Non-pigmented ciliary epithelial cell (primary cell): ENCODE data around the gene FITM2.
"Not testable (repeated sequence)": the region's sequence is repeated elsewhere in the genome, so short reads cannot be mapped to it uniquely, and the experiment has no call there.

Experiments
- DNase-seq: peaks from one replicate; pipeline ENCODE4 v3.0.0-alpha.2; 2010; ENCODE audit warnings: low read depth

The FITM2 gene

DNA sequence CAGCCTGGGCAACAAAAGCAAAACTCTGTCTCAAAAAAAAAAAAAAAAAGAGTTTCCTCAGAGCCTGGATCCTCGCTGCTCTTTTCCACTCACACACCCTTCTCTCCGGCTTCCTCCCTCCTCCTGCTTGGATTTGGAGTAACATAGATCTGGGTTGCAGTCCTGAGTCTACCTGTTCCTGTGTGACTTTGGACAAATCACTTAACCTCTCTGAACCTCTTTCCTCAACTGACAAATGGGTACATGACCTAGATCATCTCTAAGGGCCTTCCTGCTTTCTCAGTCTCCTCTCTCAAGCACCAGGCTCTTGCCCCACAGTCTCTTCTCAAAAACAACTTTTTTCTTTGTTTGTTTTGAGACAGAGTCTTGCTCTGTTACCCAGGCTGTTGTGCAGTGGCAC is 20.2 kb upstream of the FITM2 start:
- no peak for DNase-seq

DNA sequence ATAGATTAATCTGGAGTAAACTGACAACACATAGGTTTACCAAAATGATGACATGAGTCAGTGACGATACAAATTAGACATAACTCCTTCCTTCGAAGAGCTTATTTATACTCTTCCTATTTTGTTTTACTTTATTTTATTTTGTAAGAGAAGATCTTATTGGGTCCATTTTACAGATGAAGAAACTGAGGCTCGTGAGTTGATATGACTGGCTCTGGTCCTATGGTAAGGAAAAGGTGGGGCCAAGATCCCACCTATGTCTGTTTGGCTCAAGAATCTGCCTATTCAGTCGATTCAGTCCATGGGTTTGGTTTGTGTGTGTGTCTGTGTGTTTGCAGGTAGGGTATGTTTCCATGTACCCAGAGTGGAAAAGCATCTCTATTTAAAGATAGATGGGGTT is 17.4 kb upstream of the FITM2 start:
- no peak for DNase-seq

DNA sequence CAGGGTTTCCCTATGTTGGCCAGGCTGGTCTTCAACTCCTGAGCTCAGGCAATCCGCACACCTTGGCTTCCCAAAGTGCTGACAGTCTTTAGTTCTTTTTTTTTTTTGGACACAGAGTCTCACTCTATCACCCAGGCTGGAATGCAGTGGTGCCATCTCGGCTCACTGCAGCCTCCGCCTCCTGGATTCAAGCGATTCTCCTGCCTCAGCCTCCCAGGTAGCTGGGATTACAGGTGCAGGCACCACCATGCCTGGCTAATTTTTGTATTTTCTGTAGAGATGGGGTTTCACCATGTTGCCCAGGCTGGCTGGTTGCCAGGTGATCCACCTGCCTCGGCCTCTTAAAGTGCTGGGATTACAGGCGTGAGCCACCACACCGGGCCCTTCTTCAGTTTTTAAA is 16.7 kb upstream of the FITM2 start:
- not testable (repeated sequence) for DNase-seq

DNA sequence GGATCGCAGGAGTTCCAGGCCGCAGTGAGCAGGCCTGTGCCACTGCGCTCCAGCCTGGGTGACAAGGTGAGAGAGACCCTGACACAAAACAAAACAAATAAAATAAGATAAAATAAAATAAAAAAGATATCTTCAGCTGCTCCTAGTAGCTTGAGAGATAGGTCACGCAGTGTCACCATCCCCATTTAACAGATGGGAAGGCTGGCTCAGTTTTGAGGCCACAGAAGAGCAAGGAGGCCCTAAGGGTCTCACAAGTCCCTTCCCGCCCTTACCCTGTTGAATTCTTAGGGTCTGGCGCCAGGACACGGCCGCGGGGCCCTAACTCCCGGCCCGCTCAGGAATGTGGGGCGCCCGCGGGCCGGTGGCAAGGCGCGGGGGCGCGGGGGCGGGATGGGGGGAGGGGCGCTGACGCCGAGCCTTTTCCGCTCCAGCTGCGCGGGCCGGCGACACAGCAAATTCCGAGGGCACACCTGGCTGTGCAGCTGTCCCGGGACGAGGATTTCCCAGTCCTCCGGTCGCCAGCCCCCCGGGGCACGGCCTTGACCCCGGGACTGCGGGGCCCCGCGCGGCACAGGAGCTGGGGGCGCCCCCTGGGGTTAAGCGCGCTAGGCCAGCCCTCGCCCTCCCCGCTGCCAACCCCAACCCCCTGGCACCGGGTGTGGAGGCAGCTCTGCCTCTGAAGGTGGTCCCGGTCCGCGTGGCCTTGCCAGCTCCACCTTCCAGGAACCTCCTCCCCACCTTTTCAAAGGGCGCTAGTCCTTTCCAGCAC is 15.6 kb upstream of the FITM2 start:
- no peak for DNase-seq

DNA sequence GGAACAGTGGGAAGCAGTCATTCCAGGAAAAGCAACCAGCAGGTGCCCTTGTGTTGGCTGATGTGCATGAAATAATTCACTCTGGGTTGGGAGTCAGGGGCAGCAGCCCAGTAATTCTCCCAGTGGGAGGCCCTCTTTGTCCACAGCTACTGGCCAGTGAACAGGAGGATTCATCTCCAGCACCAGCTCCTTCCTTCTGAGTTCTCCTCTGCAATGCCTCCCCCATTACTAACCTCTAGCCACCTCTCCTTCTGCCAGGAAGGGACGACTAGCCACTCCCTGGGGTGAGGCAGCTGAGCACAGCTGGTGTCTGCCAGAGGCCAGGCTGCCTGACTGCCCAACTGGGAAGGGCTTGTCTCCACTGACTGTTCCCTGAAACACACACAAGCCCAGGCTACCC is 13.3 kb upstream of the FITM2 start:
- no peak for DNase-seq

DNA sequence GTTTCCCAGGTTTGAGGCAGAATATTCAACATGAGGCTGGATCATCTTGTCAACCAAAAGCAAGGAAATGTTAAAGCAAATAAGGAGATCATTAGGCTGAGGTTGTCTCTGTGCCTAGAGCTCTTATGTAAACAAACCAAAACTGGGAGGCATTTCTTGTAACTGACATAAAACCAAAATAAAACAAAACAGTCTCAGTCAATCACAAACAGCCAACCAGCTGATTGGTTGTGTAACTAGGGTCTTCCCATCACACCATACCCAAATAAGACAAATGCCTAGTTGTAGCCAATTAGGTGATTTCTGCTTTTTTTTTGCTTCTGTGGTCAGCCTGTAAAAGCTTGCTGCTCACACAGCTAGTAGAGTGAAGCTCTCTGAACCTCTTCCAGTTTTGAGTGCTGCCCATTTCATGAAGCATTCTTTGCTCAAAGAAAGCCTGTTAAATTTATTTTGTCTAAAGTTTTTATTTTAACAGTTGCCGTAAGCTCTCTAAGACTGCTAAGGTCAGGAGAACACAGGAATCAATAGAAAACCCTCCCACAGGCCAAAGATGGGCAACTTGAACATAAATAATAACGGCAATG is 8.9 kb upstream of the FITM2 start:
- no peak for DNase-seq

DNA sequence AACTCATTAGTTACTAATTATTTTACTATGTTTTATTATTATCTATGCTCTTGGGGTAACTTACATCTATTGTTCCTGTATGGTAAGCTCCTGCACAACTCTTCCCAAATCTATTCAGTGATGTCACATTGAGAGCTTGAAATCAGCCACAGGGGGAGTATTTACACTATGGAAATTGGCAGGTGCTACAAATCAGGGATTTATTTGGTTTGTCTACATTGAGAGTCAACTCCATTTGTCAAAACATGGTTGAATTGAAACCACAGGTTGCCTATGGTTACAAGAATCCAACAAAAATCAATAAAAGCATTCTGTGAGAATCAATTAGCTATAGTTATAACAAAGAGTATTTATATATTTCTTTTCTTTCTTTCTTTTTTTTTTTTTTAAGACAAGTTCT is 3.9 kb upstream of the FITM2 start:
- DNase-seq = no peak

DNA sequence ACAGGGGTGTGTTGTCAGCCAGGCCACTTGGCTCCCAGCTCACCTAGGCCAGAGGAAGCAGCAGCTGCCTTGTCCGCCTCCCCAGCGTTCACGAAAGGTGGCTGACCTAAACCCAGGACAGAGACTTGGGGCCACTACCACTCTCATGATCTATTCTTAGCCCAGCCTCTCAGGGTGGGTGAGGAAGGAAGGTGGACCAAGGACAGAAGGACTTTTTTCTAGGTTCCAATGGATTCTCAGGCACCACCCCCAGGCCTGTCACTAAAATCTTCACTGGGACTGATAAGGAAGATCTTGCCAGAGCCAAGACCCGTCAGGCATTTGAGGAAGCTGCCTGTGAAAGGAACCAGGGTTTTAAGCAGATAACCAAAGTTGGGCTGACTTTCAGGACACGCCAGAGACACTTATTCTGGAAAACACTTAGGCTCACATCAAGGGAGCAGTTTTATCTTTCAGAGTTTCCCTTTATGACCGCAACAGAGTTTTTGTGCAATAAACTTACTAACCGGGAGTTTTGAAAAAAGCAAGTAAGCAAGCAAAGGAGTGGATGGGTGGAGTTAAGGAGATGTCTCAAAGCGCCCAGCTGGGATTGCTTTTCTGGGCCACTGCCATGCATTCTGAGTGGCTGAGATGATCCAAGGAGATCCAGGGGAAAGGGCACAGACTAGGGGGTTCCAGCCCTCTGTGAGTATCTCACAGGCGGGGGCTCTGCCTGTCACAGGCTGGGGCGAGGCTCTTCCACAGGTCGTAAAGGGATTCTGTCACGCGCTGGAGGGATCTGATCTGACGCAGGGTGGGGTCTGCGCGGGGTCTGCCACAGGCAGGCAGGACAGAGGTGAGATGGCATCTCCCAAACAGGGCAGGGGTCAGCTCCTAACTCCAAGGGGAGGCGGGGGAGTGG is 989 bp downstream of the FITM2 start:
- no peak for DNase-seq

DNA sequence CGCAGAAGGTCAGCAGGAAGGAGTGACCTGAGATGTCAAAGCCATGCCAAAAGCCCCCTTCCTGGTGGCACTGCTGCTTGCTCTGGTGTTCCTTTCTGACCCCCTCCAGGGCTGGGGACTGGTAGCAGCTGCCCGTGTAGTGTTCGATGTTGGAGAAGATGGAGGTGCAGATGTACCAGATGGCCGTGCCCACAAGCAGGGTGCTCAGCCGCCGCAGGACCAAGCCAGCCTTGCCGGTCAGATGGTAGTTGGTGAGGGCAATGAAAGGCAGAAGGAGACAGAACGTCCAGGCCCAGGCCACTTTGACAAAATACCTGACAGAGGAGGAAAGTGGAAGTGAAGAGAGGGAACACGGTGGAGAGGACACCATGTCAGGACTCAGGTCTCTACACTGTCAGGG is 4.1 kb downstream of the FITM2 start:
- DNase-seq = no peak

DNA sequence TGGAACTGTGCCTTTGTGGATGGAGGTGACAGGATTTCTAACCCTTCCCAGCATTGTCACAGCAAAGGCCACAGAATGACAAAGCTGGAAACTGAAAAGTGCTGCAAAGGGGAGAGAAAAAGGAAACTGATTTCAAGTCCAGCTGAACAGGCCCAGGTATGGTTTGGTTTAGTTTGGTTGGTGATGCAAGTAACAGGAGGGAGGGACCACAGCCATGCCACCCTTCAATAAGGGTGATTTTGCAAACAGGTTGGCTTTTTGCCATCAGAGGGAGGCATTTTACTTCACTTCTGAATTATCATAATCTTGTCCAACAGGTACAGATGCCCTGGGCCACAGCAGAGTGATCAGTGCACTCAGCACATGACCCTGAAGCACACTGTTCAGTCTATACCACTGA is 6.6 kb downstream of the FITM2 start:
- DNase-seq = no peak

DNA sequence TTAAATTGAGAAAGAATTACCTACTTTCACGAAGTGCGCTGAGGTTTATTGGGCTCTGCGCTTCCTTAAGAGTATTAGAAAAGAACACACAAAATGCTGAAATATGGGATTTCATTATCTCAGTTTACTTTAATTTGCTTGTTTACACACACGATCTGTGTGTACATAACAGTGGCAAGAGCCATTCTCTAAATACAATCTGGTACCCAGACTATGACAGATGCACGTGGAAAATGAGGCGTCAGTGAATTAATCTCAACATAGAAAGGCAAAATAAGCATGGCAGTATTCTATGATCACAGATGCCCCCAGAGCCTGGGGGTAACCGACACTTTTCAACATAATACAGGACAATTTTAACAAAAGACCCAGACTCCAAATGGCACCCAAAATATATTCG is 8.3 kb downstream of the FITM2 start:
- DNase-seq = no peak

DNA sequence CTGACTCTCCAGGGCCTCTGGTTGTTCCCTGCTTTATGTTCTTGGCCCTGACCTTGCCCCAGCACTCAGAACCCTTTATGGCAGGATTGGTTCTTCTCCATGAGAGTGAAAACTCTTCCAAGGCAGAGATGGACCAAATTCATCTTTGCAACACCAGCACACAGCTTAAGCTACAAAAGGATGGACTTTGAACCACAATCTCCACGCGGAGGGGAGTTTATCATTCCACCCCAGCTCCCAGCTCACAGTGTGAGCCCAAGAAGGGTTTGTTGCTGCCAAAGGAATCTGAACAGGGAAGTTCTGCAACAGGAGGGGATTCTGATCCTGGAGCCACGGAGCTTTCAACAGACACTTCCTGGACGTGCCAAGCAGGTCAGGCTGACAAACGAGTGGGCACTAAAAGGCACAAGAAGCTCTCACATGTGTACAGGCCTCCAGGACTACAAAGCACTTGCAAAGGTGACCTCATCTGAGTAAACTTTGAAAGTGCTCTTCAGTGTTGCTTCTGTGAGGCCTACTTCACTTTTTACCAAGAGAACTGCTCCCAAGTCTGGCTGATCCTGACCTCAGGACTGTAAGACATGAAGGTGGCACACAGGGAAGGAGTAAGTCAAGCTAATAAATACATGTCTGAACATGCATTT is 8.9 kb downstream of the FITM2 start:
- no peak for DNase-seq

DNA sequence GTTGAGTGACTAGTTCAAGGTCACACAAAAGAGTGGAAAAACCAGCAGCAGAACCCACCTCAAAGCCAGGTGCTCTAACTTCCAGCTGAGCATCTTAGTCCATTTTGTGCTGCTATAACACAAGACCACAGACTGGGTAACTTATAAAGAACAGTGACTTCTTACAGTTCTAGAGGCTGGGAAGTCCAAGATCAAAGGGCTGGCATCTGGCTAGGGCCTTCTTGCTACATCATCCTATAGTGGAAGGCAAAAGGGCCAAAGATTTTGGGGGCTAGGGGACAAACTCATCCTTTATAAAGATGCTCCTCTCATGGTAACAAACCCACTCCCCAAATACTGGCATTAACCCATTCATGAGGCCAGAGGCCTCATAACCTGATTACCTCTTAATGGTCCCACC is 9.7 kb downstream of the FITM2 start:
- no peak for DNase-seq

DNA sequence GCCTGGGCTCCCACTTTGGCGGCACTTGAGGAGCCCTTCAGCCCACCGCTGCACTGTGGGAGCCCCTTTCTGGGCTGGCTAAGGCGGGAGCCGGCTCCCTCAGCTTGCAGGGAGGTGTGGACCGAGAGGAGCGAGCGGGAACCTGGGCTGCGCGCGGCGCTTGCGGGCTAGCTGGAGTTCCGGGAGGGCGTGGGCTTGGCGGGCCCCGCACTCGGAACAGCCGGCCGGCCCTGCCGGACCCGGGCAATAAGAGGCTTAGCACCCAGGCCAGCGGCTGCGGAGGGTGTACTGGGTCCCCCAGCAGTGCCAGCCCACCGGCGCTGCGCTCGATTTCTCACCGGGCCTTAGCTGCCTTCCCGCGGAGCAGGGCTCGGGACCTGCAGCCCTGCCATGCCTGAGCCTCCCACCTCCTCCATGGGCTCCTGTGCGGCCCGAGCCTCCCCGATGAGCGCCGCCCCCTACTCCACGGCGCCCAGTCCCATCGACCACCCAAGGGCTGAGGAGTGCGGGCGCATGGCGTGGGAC is 11.9 kb downstream of the FITM2 start:
- DNase-seq = not testable (repeated sequence)

DNA sequence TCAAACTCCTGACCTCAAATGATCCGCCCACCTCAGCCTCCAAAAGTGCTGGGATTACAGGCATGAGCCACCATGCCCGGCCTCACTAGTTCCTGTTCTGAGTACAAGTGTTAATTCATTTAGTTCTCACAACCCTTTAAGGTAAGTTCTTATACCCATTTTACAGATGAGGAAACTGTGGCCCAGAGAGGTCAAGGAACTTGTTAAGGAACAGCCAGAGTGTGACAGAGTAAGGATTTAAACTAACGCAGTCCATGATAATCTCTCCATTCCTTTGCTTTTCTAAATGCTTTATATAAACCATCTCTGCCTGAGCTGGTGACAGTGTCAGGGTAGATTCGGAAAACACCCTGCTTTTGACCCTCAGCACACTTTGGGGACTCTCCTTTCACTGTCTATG is 13.3 kb downstream of the FITM2 start:
- DNase-seq = no peak

DNA sequence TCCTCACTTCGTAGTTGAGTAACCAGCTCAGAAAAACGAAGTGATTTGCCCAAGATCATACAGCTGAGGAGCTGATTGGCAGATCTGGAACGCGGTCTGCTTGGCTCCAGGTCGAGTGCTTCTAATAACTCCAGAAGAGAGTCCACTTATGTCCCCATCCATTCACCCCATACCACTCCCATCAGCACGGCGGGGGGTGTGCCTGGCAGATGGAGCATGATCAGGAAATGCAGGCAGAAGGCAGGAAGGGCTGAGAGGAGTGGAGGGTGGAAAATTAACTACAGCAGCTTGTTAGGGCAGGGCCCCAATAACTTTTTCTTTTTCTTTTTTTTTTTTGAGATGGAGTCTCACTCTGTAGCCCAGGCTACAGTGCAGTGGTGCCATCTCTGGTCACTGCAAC is 15.0 kb downstream of the FITM2 start:
- DNase-seq = no peak

DNA sequence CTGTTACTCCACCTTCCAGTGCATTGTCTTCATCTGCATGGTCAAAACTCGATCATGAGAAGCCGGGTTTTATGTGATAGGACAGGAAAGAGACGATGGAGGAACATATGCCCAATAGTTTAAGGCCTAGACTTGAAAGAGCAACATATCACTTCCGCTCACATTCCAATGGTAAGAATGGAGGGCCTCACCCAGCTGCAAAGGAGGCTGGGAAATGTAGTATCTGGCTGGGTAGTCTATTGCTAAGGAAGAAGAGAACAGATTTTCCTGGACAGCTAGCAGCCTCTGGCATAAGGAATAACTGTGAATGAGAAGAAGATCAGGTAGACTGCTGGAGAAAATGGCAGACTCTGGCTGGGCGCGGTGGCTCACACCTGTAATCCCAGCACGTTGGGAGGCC is 19.2 kb downstream of the FITM2 start:
- no peak for DNase-seq

DNA sequence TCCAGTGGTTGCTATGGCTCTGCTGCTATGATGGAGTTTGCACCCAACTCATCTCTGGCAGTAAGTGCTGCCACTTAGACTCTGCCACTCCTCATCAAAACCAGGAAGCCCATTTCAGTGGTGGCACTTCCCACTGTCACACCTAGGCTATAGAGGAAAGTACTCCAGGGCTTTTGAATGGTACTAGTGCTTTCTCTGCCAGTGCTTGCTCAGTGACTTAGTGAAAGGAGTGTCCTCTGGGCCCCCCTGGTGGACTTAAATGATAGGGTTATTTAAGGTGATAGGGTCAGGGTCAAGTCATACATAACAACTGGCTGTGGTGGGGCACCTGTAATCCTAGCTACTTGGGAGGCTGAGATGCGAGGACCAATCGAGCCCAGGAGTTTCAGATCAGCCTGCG is 22.8 kb downstream of the FITM2 start:
- DNase-seq = no peak

DNA sequence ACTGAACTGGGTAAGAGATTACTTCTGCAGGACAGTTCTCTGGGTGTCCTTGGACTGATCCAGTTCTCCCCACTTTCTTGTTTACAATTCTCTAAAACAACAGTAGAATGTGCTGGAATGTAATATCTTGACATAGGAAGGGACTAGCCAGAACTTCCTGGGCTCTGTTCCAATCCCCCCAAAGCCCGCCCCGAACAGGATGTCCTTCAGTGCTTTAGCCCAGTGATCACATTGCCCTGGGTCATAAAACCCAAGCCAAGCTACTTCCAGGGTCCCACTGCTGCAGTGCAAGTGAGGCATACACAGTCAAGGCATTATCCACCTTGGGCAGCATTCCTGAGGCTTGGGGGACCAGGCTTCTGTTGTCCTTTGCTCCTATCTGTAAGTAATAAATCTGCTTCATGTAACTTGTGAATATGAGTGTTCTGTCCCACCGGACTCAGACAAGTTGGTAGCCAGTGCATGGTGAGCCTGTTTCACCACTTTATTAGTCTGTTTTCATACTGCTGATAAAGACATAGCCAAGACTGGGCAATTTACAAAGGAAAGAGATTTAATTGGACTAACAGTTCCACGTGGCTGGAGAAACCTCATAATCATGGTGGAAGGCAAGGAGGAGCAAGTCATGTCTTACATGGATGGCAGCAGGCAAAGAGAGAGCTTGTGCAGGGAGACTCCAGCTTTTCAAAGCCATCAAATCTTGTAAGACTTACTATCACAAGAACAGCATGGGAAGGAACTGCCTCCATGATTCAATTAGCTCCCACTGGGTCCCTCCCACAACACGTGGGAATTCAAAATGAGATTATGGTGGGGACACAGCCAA is 23.5 kb downstream of the FITM2 start:
- no peak for DNase-seq

DNA sequence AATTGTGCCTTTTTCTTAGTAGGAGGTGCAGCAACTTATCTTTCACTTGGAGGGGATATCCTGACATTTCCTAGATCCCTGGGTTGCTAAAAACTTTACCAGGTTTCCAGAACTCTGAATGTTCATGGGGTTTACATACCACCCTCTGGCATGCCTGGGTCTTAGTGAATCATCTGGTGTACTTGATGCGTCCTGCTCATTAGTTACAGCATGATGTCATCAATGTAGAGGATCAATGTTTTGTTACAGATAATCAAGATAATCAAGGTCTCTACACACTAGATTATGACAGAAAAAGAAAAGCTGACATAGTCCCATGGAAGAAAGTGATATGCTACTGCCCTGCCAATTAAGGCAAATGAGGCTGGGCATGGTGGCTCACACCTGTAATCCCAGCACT is 27.0 kb downstream of the FITM2 start:
- no peak for DNase-seq

DNA sequence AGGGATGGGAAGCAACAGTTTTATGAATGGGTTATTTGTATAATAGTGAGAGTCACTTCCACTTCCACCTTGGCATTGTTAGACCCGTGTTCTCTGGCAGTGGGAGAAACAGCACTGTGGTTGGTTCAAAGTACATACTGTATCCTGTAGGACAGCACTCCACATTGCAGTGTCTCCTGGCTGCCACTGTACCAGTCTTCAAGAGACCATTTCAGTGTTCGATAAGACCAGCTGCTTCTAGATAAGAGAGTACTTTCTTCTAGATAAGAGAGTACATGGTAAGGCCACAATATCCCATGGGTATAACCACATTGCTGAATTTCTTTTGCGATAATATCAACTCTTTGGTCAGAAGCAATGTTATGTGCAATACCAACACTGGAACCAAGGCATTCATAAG is 28.8 kb downstream of the FITM2 start:
- no peak for DNase-seq

DNA sequence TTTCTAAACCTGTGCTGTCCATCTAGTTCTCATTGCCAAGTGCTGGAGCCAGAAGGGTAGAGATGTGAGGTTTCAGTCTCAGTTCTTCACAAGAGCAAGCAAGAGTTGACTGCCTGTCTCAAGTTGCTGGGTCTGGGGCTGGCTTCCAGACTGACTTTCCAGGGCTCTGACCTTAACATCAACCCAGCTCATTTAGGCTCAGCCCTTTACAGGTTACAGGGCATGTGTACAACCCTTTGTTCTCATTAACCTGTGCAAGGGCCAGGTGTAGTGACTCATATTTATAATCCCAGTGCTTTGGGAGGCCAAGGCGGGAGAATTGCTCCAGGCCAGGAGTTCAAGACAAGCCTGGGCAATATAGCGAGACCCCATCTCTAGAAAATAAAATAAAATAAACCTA is 30.6 kb downstream of the FITM2 start:
- no peak for DNase-seq
